ENCODE data around the gene SRRT.
A peak's percentile ranks its signal among the peaks of the same experiment; 100 is the strongest.

The SRRT gene

DNA sequence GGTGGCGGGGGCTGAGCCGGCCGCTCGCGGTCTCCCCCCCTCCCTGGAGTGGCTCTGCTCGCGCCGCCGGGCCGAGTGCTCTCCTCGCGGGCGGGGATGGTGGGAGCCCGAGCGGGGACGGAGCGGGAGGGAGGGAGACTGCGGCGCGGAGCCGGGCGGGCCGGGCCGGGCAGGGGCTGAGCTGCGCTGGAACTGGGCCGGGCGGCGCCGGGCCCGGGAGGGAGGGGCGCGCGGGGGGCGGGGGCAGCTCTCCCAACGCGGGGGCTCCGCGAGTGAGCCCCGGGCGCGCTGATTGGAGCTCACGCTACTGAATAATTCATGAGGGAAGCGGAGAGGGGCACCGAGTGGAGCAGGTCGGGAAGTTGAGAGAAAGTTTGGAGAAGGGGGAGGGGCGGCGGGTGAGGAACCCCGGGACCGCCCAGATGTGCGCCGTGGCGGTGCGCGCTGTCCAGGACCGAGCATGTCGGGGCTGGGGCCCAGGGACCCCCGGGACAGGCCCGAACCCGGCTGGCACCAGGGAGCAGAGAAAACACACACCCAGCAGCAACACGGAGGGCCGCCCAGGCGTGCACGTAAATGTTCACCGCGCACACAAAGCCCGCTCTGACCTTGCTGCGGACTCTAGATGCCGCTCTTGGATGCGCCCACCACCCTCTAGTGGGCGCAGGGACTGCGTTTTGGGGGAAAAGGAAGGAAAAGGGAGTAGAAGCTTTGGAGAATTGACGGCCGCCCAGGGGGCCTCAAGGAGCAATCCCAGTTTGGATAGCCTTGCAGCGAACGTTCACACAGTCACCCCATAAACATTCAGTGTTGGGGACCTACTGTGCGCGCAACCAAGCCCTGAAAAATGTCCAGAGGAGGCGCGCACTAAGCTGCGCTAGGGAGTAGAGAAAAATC is 47.3 kb upstream of the SRRT start, which contains the start of gene EPHB4:
TSS of gene EPHB4 (minus strand) at position 194 of the 897 bp plus-strand sequence. CDS start 493 bp downstream, outside the sequence.
- peak; percentile 59 for DNase-seq (ENCODE audit: low spot score)
- ChIA-PET CTCF (interaction anchor here (0.6 to 2.3 kb wide), 6 partner anchors 21 to 108 kb away, joined by 3 to 12 read pairs (median 3); partner anchors contain the start of gene EPO), POLR2A (ENCODE audit: low non-redundant PET) (interaction anchor here (0.6 to 0.7 kb wide), 2 partner anchors 25 to 26 kb away, joined by 3 to 14 read pairs; no protein-coding TSS in a partner anchor)
- H3K27ac ChIP-seq, result peak within 1 kb of the TSS; percentile 92
- TF ChIP-seq, protein P1, sequence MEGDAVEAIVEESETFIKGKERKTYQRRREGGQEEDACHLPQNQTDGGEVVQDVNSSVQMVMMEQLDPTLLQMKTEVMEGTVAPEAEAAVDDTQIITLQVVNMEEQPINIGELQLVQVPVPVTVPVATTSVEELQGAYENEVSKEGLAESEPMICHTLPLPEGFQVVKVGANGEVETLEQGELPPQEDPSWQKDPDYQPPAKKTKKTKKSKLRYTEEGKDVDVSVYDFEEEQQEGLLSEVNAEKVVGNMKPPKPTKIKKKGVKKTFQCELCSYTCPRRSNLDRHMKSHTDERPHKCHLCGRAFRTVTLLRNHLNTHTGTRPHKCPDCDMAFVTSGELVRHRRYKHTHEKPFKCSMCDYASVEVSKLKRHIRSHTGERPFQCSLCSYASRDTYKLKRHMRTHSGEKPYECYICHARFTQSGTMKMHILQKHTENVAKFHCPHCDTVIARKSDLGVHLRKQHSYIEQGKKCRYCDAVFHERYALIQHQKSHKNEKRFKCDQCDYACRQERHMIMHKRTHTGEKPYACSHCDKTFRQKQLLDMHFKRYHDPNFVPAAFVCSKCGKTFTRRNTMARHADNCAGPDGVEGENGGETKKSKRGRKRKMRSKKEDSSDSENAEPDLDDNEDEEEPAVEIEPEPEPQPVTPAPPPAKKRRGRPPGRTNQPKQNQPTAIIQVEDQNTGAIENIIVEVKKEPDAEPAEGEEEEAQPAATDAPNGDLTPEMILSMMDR (conservative IDR thresholded peaks at IDR 0.05; ENCODE audit: low read depth), result peak; percentile 65

DNA sequence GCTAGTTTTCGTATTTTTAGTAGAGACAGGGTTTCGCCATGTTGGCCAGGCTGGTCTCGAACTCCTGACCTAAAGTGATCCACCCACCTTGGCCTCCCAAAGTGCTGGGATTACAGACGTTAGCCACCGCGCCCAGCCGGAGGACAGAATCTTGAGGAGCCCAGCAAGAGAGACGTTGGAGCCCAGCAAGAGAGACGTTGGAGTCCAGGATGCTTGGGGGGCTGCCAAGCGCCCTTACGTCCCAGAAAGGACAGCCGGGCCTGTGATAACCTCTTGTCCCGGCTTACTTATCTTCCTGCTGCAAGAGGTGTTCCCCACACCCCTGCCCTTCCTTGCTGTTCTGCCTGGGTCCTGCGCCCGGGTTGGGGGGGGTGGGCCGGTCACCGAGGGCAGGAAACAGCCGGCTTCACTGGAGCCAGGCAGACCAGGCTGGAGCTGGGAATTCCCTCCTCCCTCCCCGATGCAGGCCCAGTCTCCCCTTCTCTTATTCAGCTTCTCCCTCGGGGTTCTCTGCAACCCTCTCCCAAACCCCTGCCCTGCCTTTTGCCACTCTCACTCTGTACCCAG is 45.7 kb upstream of the SRRT start:
- ChIA-PET POLR2A (ENCODE audit: low non-redundant PET) (no interaction called here), CTCF (interaction anchor here (0.6 kb wide), 2 partner anchors 23 to 53 kb away, joined by 3 to 4 read pairs; partner anchors contain the start of gene SLC12A9)
- TF ChIP-seq, protein P1 (conservative IDR thresholded peaks at IDR 0.05; ENCODE audit: low read depth), result no peak
- no peak for DNase-seq (ENCODE audit: low spot score)
- peak overlapping the region; percentile 92 for H3K27ac ChIP-seq

GRCh38 chr7:100830396-100830795 is 44.5 kb upstream of the SRRT start:
- DNase-seq (ENCODE audit: low spot score), result no peak
- POLR2A ChIA-PET (ENCODE audit: low non-redundant PET), result no interaction called here
- TF ChIP-seq, protein P1 (conservative IDR thresholded peaks at IDR 0.05; ENCODE audit: low read depth), result no peak
- H3K27ac ChIP-seq, result peak overlapping the region; percentile 92; the same call in 1 of the 2 replicates
- CTCF ChIA-PET, result no interaction called here

- TF ChIP-seq, protein P1 (conservative IDR thresholded peaks at IDR 0.05; ENCODE audit: low read depth), result no peak
- peak overlapping the region; percentile 10; the same call in 1 of the 2 replicates for H3K27ac ChIP-seq
- ChIA-PET CTCF (interaction anchor here (0.9 to 1.2 kb wide), 4 partner anchors 19 to 112 kb away, joined by 3 to 5 read pairs (median 4); partner anchors contain the start of gene EPO), POLR2A (ENCODE audit: low non-redundant PET) (no interaction called here)
- DNase-seq (ENCODE audit: low spot score), result no peak
Measured at GRCh38 chr7:100832281-100832633, 42.6 kb upstream of the SRRT start.

GRCh38 chr7:100835903-100836811 is 38.7 kb upstream of the SRRT start:
- CTCF ChIA-PET, result interaction anchor here (0.6 kb wide), 1 partner anchor 131 kb away, joined by 3 read pairs; no protein-coding TSS in a partner anchor
- TF ChIP-seq, protein P1 (conservative IDR thresholded peaks at IDR 0.05; ENCODE audit: low read depth), result no peak
- POLR2A ChIA-PET (ENCODE audit: low non-redundant PET), result interaction anchor here (0.5 to 1.1 kb wide), 2 partner anchors 39 to 1286 kb away, joined by 3 read pairs; partner anchors contain the start of gene SRRT
- peak; percentile 62 for DNase-seq (ENCODE audit: low spot score)
- peak overlapping the region; percentile 94 for H3K27ac ChIP-seq

Measured in RWPE1 (cell line).